Left kidney (tissue), 2 donors: ENCODE data around the gene TTLL11. TPM values are rescaled to one million over a fixed set of nuclear protein-coding genes. Genes with fewer than 3 reads are reported as not detected.
"Not testable (repeated sequence)": the region's sequence is repeated elsewhere in the genome, so short reads cannot be mapped to it uniquely, and the experiment has no call there.

Experiments used
- DNase-seq: peaks from one replicate; pipeline ENCODE4 v3.0.0-alpha.2; 2013
- polyA plus RNA-seq: library from polyadenylated mRNA; unstranded; fragments of 120-200 nt; gene quantifications from one replicate; pipeline ENCODE4 v1.2.1, GENCODE V29; 2013; ENCODE audit not compliant: insufficient read length

Gene TTLL11
- polyA plus RNA-seq, 1 donor: 7.7 TPM

GRCh38 chr9:122086873-122087272 is 6.2 kb downstream of the TTLL11 start:
- no peak for DNase-seq

GRCh38 chr9:122085260-122085659 is 7.8 kb downstream of the TTLL11 start:
- DNase-seq: no peak

- DNase-seq: no peak
These were observed 9.0 kb downstream of the TTLL11 start for GRCh38 chr9:122084026-122084675.

GRCh38 chr9:122080986-122081385 is 12.1 kb downstream of the TTLL11 start:
- DNase-seq: no peak

- DNase-seq: no peak
These were observed 14.6 kb downstream of the TTLL11 start for GRCh38 chr9:122078557-122078956.

GRCh38 chr9:122076773-122077172 is 16.3 kb downstream of the TTLL11 start:
- no peak for DNase-seq

- no peak for DNase-seq
These were observed 17.0 kb downstream of the TTLL11 start for GRCh38 chr9:122076117-122076516.

GRCh38 chr9:122075135-122076030 is 17.7 kb downstream of the TTLL11 start:
- no peak for DNase-seq

- no peak for DNase-seq
These were observed 21.4 kb downstream of the TTLL11 start for GRCh38 chr9:122071715-122072114.

GRCh38 chr9:122070728-122071515 is 22.2 kb downstream of the TTLL11 start:
- DNase-seq: no peak

GRCh38 chr9:122066680-122067079 is 26.4 kb downstream of the TTLL11 start:
- not testable (repeated sequence) for DNase-seq

- DNase-seq: no peak
These were observed 27.0 kb downstream of the TTLL11 start for GRCh38 chr9:122065923-122066629.

GRCh38 chr9:122060481-122060880 is 32.6 kb downstream of the TTLL11 start:
- DNase-seq: no peak

GRCh38 chr9:122059955-122060324 is 33.2 kb downstream of the TTLL11 start:
- no peak for DNase-seq

- DNase-seq: no peak
These were observed 33.7 kb downstream of the TTLL11 start for GRCh38 chr9:122059214-122059954.

- no peak for DNase-seq
These were observed 34.4 kb downstream of the TTLL11 start for GRCh38 chr9:122058709-122059108.

- DNase-seq: no peak
These were observed 35.1 kb downstream of the TTLL11 start for GRCh38 chr9:122058051-122058450.

- DNase-seq: no peak
These were observed 35.9 kb downstream of the TTLL11 start for GRCh38 chr9:122057211-122057610.

- DNase-seq: peak; percentile 46
These were observed 36.6 kb downstream of the TTLL11 start for GRCh38 chr9:122056484-122056883.

GRCh38 chr9:122055701-122056100 is 37.4 kb downstream of the TTLL11 start:
- no peak for DNase-seq
